Activated naive CD4-positive, alpha-beta T cell treated with anti-CD3 and anti-CD28 coated beads for 36 hours (primary cell): ENCODE results near the gene EPS15. TPM values are rescaled to one million over a fixed set of nuclear protein-coding genes. Genes with fewer than 3 reads are reported as not detected.

Experiments used
- CTCF ChIA-PET: fragments of 350-600 bp; sonication (Branson Sonifier 250); formaldehyde crosslinking; loops from one replicate; lab custom pipeline; 2021; ENCODE audit warnings: antibody characterized with exemption; lab: Charles Lee
- DNase-seq: peaks from one replicate; pipeline ENCODE4 v3.0.0-alpha.2; 2020
- H3K27ac Mint-ChIP-seq: one replicate; pipeline ENCODE4 v1.8.0; 2021; ENCODE audit warnings: mild to moderate bottlenecking, mixed read lengths
- H3K27me3 Mint-ChIP-seq: one replicate; pipeline ENCODE4 v1.8.0; 2021; ENCODE audit warnings: low read depth, mixed read lengths
- H3K36me3 Mint-ChIP-seq: one replicate; pipeline ENCODE4 v1.8.0; 2021; ENCODE audit warnings: low read depth, mixed read lengths
- H3K4me1 Mint-ChIP-seq: one replicate; pipeline ENCODE4 v1.8.0; 2021; ENCODE audit warnings: low read depth, mixed read lengths
- H3K4me3 Mint-ChIP-seq: one replicate; pipeline ENCODE4 v1.8.0; 2021; ENCODE audit warnings: mild to moderate bottlenecking, moderate library complexity, mixed read lengths
- H3K9me3 Mint-ChIP-seq: one replicate; pipeline ENCODE4 v1.8.0; 2021; ENCODE audit warnings: mixed read lengths
- intact Hi-C: fragments of 100-400 bp; cut with micrococcal nuclease; formaldehyde crosslinking; loops from one replicate; pipeline ENCODE4 v1.15.1; 2023
- total RNA-seq, 2 experiments: library from RNA; stranded (reverse); gene quantifications; one replicate each; pipeline ENCODE4 v1.2.3, GENCODE V29; 2021

Gene EPS15
- total RNA-seq, 2 experiments from 2014 or later: 56.0 to 57.0 TPM

DNA sequence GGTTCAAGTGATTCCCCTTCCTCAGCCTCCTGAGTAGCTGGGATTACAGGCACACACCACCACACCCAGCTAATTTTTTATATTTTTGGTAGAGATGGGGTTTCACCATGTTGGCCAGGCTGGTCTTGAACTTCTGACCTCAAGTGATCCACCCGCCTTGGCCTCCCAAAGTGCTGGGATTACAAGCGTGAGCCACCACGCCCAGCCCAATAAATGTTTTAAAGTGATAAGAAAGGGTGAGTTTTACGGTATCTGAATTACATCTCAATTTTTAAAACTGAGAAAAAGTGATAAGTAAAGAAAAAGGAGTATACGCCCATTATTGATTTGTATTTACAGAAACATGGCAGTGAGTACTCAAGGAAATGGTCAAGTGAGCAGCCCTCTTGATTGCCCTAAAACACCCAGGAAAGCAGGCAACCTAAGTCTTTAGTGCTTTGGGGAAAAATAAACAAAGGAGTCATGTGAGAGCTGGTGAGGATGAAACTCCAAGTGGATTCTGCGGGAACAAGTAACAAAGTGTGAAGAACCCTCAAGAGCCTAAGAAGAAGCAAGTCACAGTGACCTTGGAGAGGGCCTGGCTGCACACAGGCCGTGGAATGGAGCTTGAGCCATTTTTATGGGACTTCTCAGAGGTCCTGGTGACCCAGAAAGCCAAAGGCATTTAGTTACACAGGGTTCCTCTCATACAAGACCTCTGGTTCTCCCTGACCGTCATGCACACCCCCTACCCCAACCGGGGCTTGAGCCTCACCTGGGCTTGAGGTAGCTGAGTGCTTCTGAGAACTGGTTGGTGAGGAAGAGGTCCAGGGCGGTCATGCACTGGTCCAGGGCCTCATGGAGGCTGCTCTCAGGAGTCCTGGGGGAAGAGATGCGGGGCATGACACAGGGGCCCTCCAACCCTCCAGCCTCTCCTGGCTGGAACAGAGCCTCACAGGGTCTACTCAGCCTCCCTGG, 197.8 kb downstream of the EPS15 start:
- no peak for DNase-seq
- no peaks in the 10 kb centered on the region for H3K4me1 Mint-ChIP-seq
- peaks cover 5% of the 10 kb centered on the region for H3K27me3 Mint-ChIP-seq
- H3K9me3 Mint-ChIP-seq: no peaks in the 10 kb centered on the region
- H3K27ac Mint-ChIP-seq: no peak overlapping the region
- CTCF ChIA-PET: interaction anchor here (0.6 to 1.1 kb wide), 2 partner anchors 25 to 26 kb away, joined by 3 to 4 read pairs; no protein-coding TSS in a partner anchor
- intact Hi-C loops: no loop called here
- H3K36me3 Mint-ChIP-seq: no peaks in the 10 kb centered on the region
- H3K4me3 Mint-ChIP-seq: no peak overlapping the region

DNA sequence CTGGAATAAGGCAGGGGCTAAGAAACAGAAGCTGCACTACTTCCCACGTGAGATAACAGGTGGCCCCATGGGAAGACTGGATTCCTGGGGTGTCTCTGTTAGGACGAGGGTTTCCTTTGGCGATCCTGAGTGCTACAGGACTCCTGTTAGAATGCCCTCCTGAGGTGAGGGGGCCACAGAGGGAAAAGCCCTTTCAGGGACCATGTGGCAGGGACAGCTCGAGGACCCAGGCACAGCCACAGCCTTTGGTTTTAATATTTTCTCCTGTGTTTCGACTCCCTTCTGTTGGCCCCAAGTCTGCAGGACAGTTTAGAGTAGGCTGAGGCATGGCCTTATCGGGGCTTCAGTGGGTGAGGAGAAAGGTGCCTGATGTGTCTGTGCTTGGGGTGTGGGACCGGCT, 201.3 kb downstream of the EPS15 start:
- CTCF ChIA-PET: no interaction called here
- no peak overlapping the region for H3K27ac Mint-ChIP-seq
- no peak for DNase-seq
- peaks cover 11% of the 10 kb centered on the region for H3K4me1 Mint-ChIP-seq
- no peaks in the 10 kb centered on the region for H3K27me3 Mint-ChIP-seq
- no peaks in the 10 kb centered on the region for H3K9me3 Mint-ChIP-seq
- no peak overlapping the region for H3K4me3 Mint-ChIP-seq
- no peaks in the 10 kb centered on the region for H3K36me3 Mint-ChIP-seq
- intact Hi-C loops: loop anchor here (5.0 kb wide), 1 partner anchor 220 kb away; no protein-coding TSS in a partner anchor

DNA sequence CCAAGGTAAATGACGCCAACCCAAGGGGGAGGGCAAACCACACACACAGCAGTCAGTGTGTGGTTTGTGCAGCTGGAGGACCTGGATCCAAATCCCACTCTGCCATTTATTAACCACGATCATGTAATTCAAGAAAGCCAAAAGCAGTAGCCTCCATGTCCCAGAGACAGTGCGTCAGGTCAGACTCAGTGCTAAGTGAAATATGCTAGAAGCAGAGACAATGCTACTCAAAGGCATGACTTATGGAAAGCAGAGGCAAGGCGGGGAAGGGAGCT, 202.3 kb downstream of the EPS15 start:
- Mint-ChIP-seq H3K4me1 (peaks cover 11% of the 10 kb centered on the region), H3K27me3 (no peaks in the 10 kb centered on the region), H3K4me3 (no peak overlapping the region), H3K9me3 (no peaks in the 10 kb centered on the region), H3K36me3 (no peaks in the 10 kb centered on the region), H3K27ac (no peak overlapping the region)
- CTCF ChIA-PET: interaction anchor here (0.6 kb wide), 2 partner anchors 19 to 407 kb away, joined by 3 to 4 read pairs; no protein-coding TSS in a partner anchor
- intact Hi-C loops: loop anchor here (1.0 to 5.0 kb wide), 2 partner anchors 221 to 453 kb away; no protein-coding TSS in a partner anchor
- DNase-seq: no peak

DNA sequence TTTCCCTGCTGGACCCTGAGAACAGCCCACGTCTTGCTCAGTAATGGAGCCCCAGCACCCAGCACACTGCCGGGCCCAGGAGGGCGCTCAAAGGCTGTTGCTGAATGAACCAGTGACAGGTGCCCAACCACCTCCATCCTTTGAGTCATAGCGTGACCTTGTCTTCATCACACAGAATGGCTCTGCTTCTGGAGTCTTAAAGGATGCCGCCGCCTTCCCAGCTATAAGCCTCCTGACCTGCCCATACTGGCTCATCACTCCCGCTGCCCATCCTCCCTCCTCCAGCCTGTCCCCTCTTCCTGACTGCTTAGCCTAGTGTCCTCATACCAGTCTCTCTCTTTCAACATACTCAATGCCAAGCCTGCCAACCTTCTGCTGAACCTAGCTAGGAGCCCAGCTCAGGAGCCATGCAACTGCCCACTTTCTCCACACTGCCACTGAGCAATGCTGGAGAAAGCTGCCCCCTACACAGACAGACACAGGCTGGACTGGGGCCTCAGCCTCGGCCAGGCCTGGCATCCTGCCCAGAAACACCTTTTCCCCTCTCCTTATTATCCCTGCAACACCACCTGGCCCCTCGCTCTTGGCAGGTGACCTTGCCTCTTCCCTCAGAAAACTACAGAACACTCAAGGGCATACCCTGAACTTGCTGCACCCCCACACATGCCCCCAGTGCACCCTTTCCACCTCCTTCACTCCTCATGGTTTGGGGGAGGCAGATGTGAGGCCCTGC, 202.8 kb downstream of the EPS15 start:
- Mint-ChIP-seq H3K9me3 (no peaks in the 10 kb centered on the region), H3K4me3 (no peak overlapping the region), H3K27ac (no peak overlapping the region), H3K36me3 (no peaks in the 10 kb centered on the region), H3K27me3 (no peaks in the 10 kb centered on the region), H3K4me1 (peaks cover 11% of the 10 kb centered on the region)
- peak; percentile 45 for DNase-seq
- intact Hi-C loops: loop anchor here (1.0 to 5.0 kb wide), 2 partner anchors 221 to 453 kb away; no protein-coding TSS in a partner anchor
- CTCF ChIA-PET: interaction anchor here (0.6 kb wide), 1 partner anchor 407 kb away, joined by 3 read pairs; no protein-coding TSS in a partner anchor

GRCh38 chr1:51314974-51315373, 204.1 kb downstream of the EPS15 start:
- Mint-ChIP-seq H3K36me3 (no peaks in the 10 kb centered on the region), H3K4me1 (peaks cover 11% of the 10 kb centered on the region), H3K27ac (no peak overlapping the region), H3K9me3 (no peaks in the 10 kb centered on the region), H3K27me3 (no peaks in the 10 kb centered on the region), H3K4me3 (no peak overlapping the region)
- CTCF ChIA-PET: interaction anchor here (0.8 kb wide), 1 partner anchor 18 kb away, joined by 4 read pairs; no protein-coding TSS in a partner anchor
- DNase-seq: no peak
- intact Hi-C loops: loop anchor here (5.0 kb wide), 1 partner anchor 222 kb away; no protein-coding TSS in a partner anchor

- no peak for DNase-seq
- Mint-ChIP-seq H3K9me3 (no peaks in the 10 kb centered on the region), H3K4me3 (no peak overlapping the region), H3K4me1 (peaks cover 11% of the 10 kb centered on the region), H3K27me3 (no peaks in the 10 kb centered on the region), H3K36me3 (no peaks in the 10 kb centered on the region), H3K27ac (no peak overlapping the region)
- CTCF ChIA-PET: interaction anchor here (0.6 to 0.8 kb wide), 2 partner anchors 455 to 459 kb away, joined by 3 to 4 read pairs; no protein-coding TSS in a partner anchor
- intact Hi-C loops: no loop called here
Measured at GRCh38 chr1:51313961-51314777, 204.9 kb downstream of the EPS15 start.

GRCh38 chr1:51313268-51313852, 205.7 kb downstream of the EPS15 start:
- no peak for DNase-seq
- intact Hi-C loops: no loop called here
- Mint-ChIP-seq H3K36me3 (no peaks in the 10 kb centered on the region), H3K4me1 (peaks cover 11% of the 10 kb centered on the region), H3K9me3 (no peaks in the 10 kb centered on the region), H3K27ac (peak overlapping the region; percentile 34), H3K4me3 (no peak overlapping the region), H3K27me3 (no peaks in the 10 kb centered on the region)
- CTCF ChIA-PET: interaction anchor here (0.6 kb wide), 1 partner anchor 459 kb away, joined by 4 read pairs; no protein-coding TSS in a partner anchor

- Mint-ChIP-seq H3K27ac (no peak overlapping the region), H3K27me3 (no peaks in the 10 kb centered on the region), H3K36me3 (no peaks in the 10 kb centered on the region), H3K9me3 (no peaks in the 10 kb centered on the region), H3K4me3 (no peak overlapping the region), H3K4me1 (peaks cover 11% of the 10 kb centered on the region)
- DNase-seq: no peak
- intact Hi-C loops: no loop called here
- CTCF ChIA-PET: interaction anchor here (0.6 to 1.3 kb wide), 2 partner anchors 16 to 319 kb away, joined by 3 to 5 read pairs; no protein-coding TSS in a partner anchor
Measured at GRCh38 chr1:51312718-51313117, 206.3 kb downstream of the EPS15 start.

DNA sequence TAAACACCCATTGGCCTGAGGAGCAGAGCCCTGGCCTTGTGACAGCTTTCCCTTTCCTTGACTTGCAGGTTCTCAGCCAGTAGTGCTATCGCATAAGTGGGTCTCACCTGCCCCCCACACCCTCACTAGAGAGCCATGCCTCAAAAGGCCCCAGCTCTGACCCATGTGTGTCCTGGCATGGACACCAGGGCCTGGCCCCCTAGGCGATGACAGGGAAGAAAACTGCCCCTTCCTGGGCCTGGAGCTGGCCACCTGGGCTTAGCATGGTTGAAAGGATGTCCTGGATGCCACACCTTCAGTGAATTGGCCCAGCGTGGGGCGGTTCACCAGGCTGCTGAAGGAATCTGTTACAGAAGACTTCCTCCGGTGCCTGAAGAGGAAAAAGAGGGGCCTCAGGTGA, 207.2 kb downstream of the EPS15 start:
- intact Hi-C loops: no loop called here
- Mint-ChIP-seq H3K27me3 (no peaks in the 10 kb centered on the region), H3K4me1 (peaks cover 11% of the 10 kb centered on the region), H3K9me3 (no peaks in the 10 kb centered on the region), H3K36me3 (no peaks in the 10 kb centered on the region), H3K4me3 (no peak overlapping the region), H3K27ac (no peak overlapping the region)
- CTCF ChIA-PET: interaction anchor here (1.3 kb wide), 1 partner anchor 15 kb away, joined by 3 read pairs; no protein-coding TSS in a partner anchor
- no peak for DNase-seq

- H3K4me1 Mint-ChIP-seq: peaks cover 11% of the 10 kb centered on the region
- H3K4me3 Mint-ChIP-seq: no peak overlapping the region
- no peaks in the 10 kb centered on the region for H3K27me3 Mint-ChIP-seq
Measured at GRCh38 chr1:51310871-51311613, 208.0 kb downstream of the EPS15 start.

GRCh38 chr1:51309291-51309690, 209.8 kb downstream of the EPS15 start:
- Mint-ChIP-seq H3K4me1 (peaks cover 10% of the 10 kb centered on the region), H3K36me3 (no peaks in the 10 kb centered on the region), H3K27me3 (no peaks in the 10 kb centered on the region), H3K9me3 (no peaks in the 10 kb centered on the region), H3K27ac (no peak overlapping the region), H3K4me3 (no peak overlapping the region)
- no peak for DNase-seq
- CTCF ChIA-PET: no interaction called here
- intact Hi-C loops: no loop called here

More at GRCh38 chr1:51310871-51311613, 208.0 kb downstream of the EPS15 start:
- Mint-ChIP-seq H3K27ac (no peak overlapping the region), H3K36me3 (no peaks in the 10 kb centered on the region), H3K9me3 (no peaks in the 10 kb centered on the region)
- DNase-seq: peak; percentile 28
- intact Hi-C loops: no loop called here
- CTCF ChIA-PET: interaction anchor here (1.3 kb wide), 1 partner anchor 14 kb away, joined by 3 read pairs; no protein-coding TSS in a partner anchor
